ENCODE results near the gene EIF4B. TPM values are rescaled to one million over a fixed set of nuclear protein-coding genes. Genes with fewer than 3 reads are reported as not detected.
A peak's percentile ranks its signal among the peaks of the same experiment; 100 is the strongest.

EIF4B gene
- total and polyA plus RNA-seq, 12 donors = 77.1 to 800 (median 557) TPM

GRCh38 chr12:53048033-53048779, 42.0 kb downstream of the EIF4B start:
- H3K4me1 ChIP-seq (replicated peaks in 1 of 2) = peaks cover 62 to 86% of the 10 kb centered on the region in 2 donors
- H3K9me3 ChIP-seq (replicated peaks in 1 of 3) = no peaks in the 10 kb centered on the region
- peak overlapping the region; percentile 75 to 99 (median 96) for H3K27ac ChIP-seq
- peak; percentile 84 to 91 (median 88) for DNase-seq
- no peaks in the 10 kb centered on the region for H3K36me3 ChIP-seq (replicated peaks in 1 of 2)
- WGBS, 4 donors = 10 to 19% (median 15%) methylated on average over 4 to 10 of the region's 10 CpGs
- no peaks in the 10 kb centered on the region for H3K27me3 ChIP-seq
- intact Hi-C loops (cut with DNase I) = no loop called here
- peak overlapping the region in 2 of 4 donors; percentile 25 to 75 for H3K4me3 ChIP-seq
- peak in 5 of 6 experiments; percentile 22 to 44 (median 31) for TF ChIP-seq CTCF (IDR thresholded peaks at IDR 0.05)
- no peak for TF ChIP-seq POLR2A (IDR thresholded peaks at IDR 0.05)

GRCh38 chr12:53048780-53049401, 42.6 kb downstream of the EIF4B start:
- H3K4me1 ChIP-seq (replicated peaks in 1 of 2) = peaks cover 69 to 87% of the 10 kb centered on the region in 2 donors
- DNase-seq = peak; percentile 74 to 85 (median 82)
- no peaks in the 10 kb centered on the region for H3K36me3 ChIP-seq (replicated peaks in 1 of 2)
- intact Hi-C loops (cut with DNase I) = no loop called here
- H3K4me3 ChIP-seq = peak overlapping the region in 3 of 4 donors; percentile 46 to 75 (median 46)
- WGBS, 4 donors = 11 to 21% (median 19%) methylated on average over 5 to 6 of the region's 6 CpGs
- peak overlapping the region; percentile 75 to 99 (median 96) for H3K27ac ChIP-seq
- H3K9me3 ChIP-seq (replicated peaks in 1 of 3) = no peaks in the 10 kb centered on the region
- peak; percentile 13 to 69 for TF ChIP-seq POLR2A (IDR thresholded peaks at IDR 0.05)
- TF ChIP-seq CTCF (IDR thresholded peaks at IDR 0.05) = no peak
- no peaks in the 10 kb centered on the region for H3K27me3 ChIP-seq

- Histone ChIP-seq H3K9me3 (replicated peaks in 1 of 3) (no peaks in the 10 kb centered on the region), H3K27me3 (no peaks in the 10 kb centered on the region), H3K4me1 (replicated peaks in 1 of 2) (peaks cover 76 to 86% of the 10 kb centered on the region in 2 donors), H3K27ac (peak within 1 kb of the TSS; percentile 75 to 99 (median 96)), H3K4me3 (peak within 1 kb of the TSS in 3 of 4 donors; percentile 46 to 75 (median 46)), H3K36me3 (replicated peaks in 1 of 2) (no peaks in the 10 kb centered on the region)
- DNase-seq = peak; percentile 65 to 88 (median 80)
- peak in 1 of 2 donors; percentile 75 for TF ChIP-seq POLR2A (IDR thresholded peaks at IDR 0.05)
- no peak for TF ChIP-seq CTCF (IDR thresholded peaks at IDR 0.05)
- intact Hi-C loops (cut with DNase I) = no loop called here
- WGBS, 4 donors = 11 to 32% (median 18%) methylated on average over 7 to 20 of the region's 20 CpGs
Measured at GRCh38 chr12:53049571-53050318, 43.5 kb downstream of the EIF4B start, which contains the start of gene TNS2. Gene TNS2 (plus strand): TSS chr12:53050065. CDS start chr12:53050186, 121 bp downstream.

Data from adrenal gland (tissue), 12 donors.